Suppressor macrophage treated with lipopolysaccharide for 1 hour (primary cell): ENCODE measurements around the gene AFAP1L2.

Source experiments
- DNase-seq, 3 donors: peaks; one replicate each; pipeline ENCODE4 v3.0.0-alpha.2; 2020 to 2022

Gene AFAP1L2

GRCh38 chr10:114408112-114408967, 4.0 kb upstream of the AFAP1L2 start:
- DNase-seq = no peak

GRCh38 chr10:114406455-114406854, 2.2 kb upstream of the AFAP1L2 start:
- DNase-seq = no peak

GRCh38 chr10:114405011-114405350, 679 bp upstream of the AFAP1L2 start:
- DNase-seq = no peak

GRCh38 chr10:114403541-114404161, 651 bp downstream of the AFAP1L2 start:
- DNase-seq = no peak

- DNase-seq = no peak
Measured at GRCh38 chr10:114402871-114403540, 1.3 kb downstream of the AFAP1L2 start.

- no peak for DNase-seq
Measured at GRCh38 chr10:114402233-114402632, 2.1 kb downstream of the AFAP1L2 start.

- no peak for DNase-seq
Measured at GRCh38 chr10:114401195-114401791, 3.0 kb downstream of the AFAP1L2 start.

- no peak for DNase-seq
Measured at GRCh38 chr10:114400091-114400490, 4.2 kb downstream of the AFAP1L2 start.

GRCh38 chr10:114399576-114399975, 4.7 kb downstream of the AFAP1L2 start:
- no peak for DNase-seq

- no peak for DNase-seq
Measured at GRCh38 chr10:114398587-114399331, 5.5 kb downstream of the AFAP1L2 start.

- DNase-seq = no peak
Measured at GRCh38 chr10:114397651-114398145, 6.6 kb downstream of the AFAP1L2 start.

- DNase-seq = no peak
Measured at GRCh38 chr10:114396464-114396863, 7.8 kb downstream of the AFAP1L2 start.

GRCh38 chr10:114395366-114396022, 8.8 kb downstream of the AFAP1L2 start:
- no peak for DNase-seq

- peak in 1 of 3 donors; percentile 10 for DNase-seq
Measured at GRCh38 chr10:114394531-114394930, 9.8 kb downstream of the AFAP1L2 start.

GRCh38 chr10:114393886-114394285, 10.4 kb downstream of the AFAP1L2 start:
- DNase-seq = peak in 1 of 3 donors; percentile 0

- peak in 1 of 3 donors; percentile 2 for DNase-seq
Measured at GRCh38 chr10:114393482-114393881, 10.8 kb downstream of the AFAP1L2 start.

- no peak for DNase-seq
Measured at GRCh38 chr10:114392112-114392835, 12.0 kb downstream of the AFAP1L2 start.

GRCh38 chr10:114391599-114391998, 12.7 kb downstream of the AFAP1L2 start:
- DNase-seq = no peak

GRCh38 chr10:114389426-114389825, 14.9 kb downstream of the AFAP1L2 start:
- no peak for DNase-seq

GRCh38 chr10:114388275-114388674, 16.0 kb downstream of the AFAP1L2 start:
- DNase-seq = no peak

- no peak for DNase-seq
Measured at GRCh38 chr10:114387784-114388183, 16.5 kb downstream of the AFAP1L2 start.
